SK-N-SH (cell line): ENCODE data around the gene EYA3.

ENCODE experiments used
- POLR2AphosphoS5 ChIP-seq: IDR thresholded peaks from 2 replicates; pipeline ENCODE4 v1.6.1; 2012; ENCODE audit warnings: low read depth, low read length
- TF ChIP-seq, protein P1 (sequence below): fragments of 200-600 bp; sonication (generic); IDR thresholded peaks from 2 replicates; pipeline ENCODE4 v1.6.1; 2017; ENCODE audit warnings: antibody characterized with exemption, mild to moderate bottlenecking, moderate library complexity

DNA sequence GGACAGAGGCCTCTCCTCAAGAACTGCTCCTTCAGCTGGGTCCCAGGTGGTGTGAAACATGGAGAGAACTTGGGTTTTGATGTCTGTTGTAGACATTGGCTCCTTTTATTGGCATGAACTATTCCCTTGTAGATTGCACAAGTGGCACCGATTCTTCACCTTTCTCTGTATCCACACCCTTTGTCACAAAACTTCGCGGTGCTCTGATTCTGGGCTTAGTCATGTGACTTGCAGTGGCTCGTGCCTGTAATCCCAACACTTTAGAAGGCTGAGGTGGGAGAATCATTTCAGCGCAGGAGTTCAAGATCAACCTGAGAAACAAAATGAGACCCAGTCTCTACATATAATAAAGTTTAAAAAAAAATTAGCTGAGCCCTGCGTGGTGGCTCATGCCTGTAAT is 42.5 kb upstream of the EYA3 start:
- TF ChIP-seq POLR2AphosphoS5 = no peak
- TF ChIP-seq, protein P1, sequence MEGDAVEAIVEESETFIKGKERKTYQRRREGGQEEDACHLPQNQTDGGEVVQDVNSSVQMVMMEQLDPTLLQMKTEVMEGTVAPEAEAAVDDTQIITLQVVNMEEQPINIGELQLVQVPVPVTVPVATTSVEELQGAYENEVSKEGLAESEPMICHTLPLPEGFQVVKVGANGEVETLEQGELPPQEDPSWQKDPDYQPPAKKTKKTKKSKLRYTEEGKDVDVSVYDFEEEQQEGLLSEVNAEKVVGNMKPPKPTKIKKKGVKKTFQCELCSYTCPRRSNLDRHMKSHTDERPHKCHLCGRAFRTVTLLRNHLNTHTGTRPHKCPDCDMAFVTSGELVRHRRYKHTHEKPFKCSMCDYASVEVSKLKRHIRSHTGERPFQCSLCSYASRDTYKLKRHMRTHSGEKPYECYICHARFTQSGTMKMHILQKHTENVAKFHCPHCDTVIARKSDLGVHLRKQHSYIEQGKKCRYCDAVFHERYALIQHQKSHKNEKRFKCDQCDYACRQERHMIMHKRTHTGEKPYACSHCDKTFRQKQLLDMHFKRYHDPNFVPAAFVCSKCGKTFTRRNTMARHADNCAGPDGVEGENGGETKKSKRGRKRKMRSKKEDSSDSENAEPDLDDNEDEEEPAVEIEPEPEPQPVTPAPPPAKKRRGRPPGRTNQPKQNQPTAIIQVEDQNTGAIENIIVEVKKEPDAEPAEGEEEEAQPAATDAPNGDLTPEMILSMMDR = no peak
